ENCODE data around the gene ADAMTS17. TPM values are rescaled to one million over a fixed set of nuclear protein-coding genes. Genes with fewer than 3 reads are reported as not detected.

The ADAMTS17 gene
- total RNA-seq, 1 donor from 2014 or later: 1.5 TPM

DNA sequence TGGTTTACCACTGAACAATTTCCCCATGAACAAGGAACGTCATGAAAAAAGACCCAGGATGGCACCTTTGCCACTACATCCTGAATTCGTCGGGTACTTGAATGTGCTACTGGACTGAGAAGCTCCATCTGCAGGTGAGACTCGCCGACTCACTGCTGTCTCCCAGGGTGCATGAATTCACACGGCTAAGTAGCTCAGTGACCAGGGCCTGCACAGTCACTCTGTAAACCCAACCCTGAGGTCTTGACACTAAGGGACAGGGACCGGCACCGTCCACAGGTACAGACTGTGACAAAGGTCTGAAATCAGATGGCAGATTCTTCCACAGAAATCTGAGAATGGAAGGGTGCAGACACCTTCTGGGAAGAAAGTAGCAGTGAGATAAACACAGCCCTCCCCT lies 187.4 kb downstream of the ADAMTS17 start:
- no peak overlapping the region for H3K4me2 ChIP-seq
- Mint-ChIP-seq H3K27ac (no peak overlapping the region), H3K9me3 (peaks cover 6% of the 10 kb centered on the region)

DNA sequence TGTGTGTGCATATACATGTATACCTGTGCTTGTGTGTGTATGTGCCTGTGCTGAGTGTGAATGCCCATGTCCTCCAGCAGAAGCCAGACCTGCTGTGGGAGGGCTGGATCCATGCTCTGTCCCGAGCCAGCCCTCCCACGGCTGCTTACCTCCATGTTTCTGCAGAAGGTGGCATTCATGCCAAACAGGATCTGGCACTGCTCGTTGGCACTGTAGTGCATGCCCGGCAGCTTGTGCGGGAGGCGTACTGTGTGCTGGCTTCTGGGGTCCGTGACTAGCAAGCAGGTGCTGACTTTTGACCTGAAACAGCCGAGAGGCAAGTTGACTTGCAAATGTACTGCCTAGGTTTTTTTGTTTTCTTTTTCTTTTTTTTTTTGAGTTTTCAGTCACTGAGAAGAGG lies 189.3 kb downstream of the ADAMTS17 start:
- DNase-seq (ENCODE audit: low spot score): no peak
- no peaks in the 10 kb centered on the region for H3K79me2 ChIP-seq (ENCODE audit: low read depth)
- Mint-ChIP-seq H3K4me1 (no peaks in the 10 kb centered on the region), H3K4me3 (no peak overlapping the region), H3K36me3 (no peaks in the 10 kb centered on the region), H3K27me3 (ENCODE audit: insufficient read depth, low read depth) (peaks cover 2% of the 10 kb centered on the region), H3K27ac (no peak overlapping the region), H3K9me3 (peaks cover 17% of the 10 kb centered on the region)
- no peaks in the 10 kb centered on the region for H4K20me1 ChIP-seq (ENCODE audit: low read depth)
- H3K36me3 ChIP-seq: no peaks in the 10 kb centered on the region
- no peak overlapping the region for H2AFZ ChIP-seq (replicated peaks)
- H3K27ac ChIP-seq: no peak overlapping the region
- no peak overlapping the region for H3K4me2 ChIP-seq
- H3K27me3 ChIP-seq: no peaks in the 10 kb centered on the region
- no peaks in the 10 kb centered on the region for H3F3A ChIP-seq (ENCODE audit: low read depth)
- peaks cover 12% of the 10 kb centered on the region for H3K9me3 ChIP-seq (ENCODE audit: low read depth)
- TF ChIP-seq EZH2phosphoT487 (IDR thresholded peaks at IDR 0.05): no peak
- TF ChIP-seq EZH2 (IDR thresholded peaks at IDR 0.05): no peak
- TF ChIP-seq, protein P1, sequence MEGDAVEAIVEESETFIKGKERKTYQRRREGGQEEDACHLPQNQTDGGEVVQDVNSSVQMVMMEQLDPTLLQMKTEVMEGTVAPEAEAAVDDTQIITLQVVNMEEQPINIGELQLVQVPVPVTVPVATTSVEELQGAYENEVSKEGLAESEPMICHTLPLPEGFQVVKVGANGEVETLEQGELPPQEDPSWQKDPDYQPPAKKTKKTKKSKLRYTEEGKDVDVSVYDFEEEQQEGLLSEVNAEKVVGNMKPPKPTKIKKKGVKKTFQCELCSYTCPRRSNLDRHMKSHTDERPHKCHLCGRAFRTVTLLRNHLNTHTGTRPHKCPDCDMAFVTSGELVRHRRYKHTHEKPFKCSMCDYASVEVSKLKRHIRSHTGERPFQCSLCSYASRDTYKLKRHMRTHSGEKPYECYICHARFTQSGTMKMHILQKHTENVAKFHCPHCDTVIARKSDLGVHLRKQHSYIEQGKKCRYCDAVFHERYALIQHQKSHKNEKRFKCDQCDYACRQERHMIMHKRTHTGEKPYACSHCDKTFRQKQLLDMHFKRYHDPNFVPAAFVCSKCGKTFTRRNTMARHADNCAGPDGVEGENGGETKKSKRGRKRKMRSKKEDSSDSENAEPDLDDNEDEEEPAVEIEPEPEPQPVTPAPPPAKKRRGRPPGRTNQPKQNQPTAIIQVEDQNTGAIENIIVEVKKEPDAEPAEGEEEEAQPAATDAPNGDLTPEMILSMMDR (IDR thresholded peaks at IDR 0.05): no peak
- H3K9ac ChIP-seq: no peak overlapping the region
- no peak overlapping the region for H3K4me3 ChIP-seq
- no peaks in the 10 kb centered on the region for H3K4me1 ChIP-seq

More for the DNA sequence above, 187.4 kb downstream of the ADAMTS17 start:
- TF ChIP-seq, protein P1 (IDR thresholded peaks at IDR 0.05): no peak
- TF ChIP-seq EZH2 (IDR thresholded peaks at IDR 0.05) (no peak), EZH2phosphoT487 (IDR thresholded peaks at IDR 0.05) (no peak)
- Histone ChIP-seq H3K4me1 (peaks cover 10% of the 10 kb centered on the region), H3K79me2 (ENCODE audit: low read depth) (no peaks in the 10 kb centered on the region), H3K36me3 (no peaks in the 10 kb centered on the region), H2AFZ (replicated peaks) (no peak overlapping the region), H3K9ac (no peak overlapping the region), H4K20me1 (ENCODE audit: low read depth) (no peaks in the 10 kb centered on the region), H3K4me3 (no peak overlapping the region), H3F3A (ENCODE audit: low read depth) (no peaks in the 10 kb centered on the region), H3K27me3 (no peaks in the 10 kb centered on the region), H3K27ac (no peak overlapping the region), H3K9me3 (ENCODE audit: low read depth) (no peaks in the 10 kb centered on the region)
- Mint-ChIP-seq H3K4me3 (no peak overlapping the region), H3K36me3 (no peaks in the 10 kb centered on the region), H3K27me3 (ENCODE audit: insufficient read depth, low read depth) (no peaks in the 10 kb centered on the region), H3K4me1 (peaks cover 5% of the 10 kb centered on the region)
- DNase-seq (ENCODE audit: low spot score): no peak

DNA sequence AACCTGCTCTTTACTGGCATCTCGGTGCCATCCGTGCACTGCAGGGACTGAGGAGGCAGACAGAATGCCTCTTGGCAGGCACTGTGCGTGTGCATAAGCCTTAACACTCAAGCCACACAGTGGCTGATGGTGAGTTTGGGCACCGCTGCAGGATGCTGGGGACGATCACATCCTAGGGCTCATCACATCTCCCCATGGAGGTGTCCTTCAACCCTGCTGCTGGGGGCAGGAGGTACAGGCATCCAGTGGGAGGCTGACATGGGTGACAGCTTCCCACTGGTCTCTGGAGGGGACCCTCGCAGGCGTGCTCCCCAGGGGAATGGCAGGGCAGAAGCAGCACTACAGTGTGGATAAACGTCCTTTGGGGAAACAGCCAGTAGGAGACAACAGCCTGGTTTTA lies 190.9 kb downstream of the ADAMTS17 start:
- Histone ChIP-seq H3K9me3 (ENCODE audit: low read depth) (peaks cover 13% of the 10 kb centered on the region), H3K27ac (no peak overlapping the region), H3F3A (ENCODE audit: low read depth) (no peaks in the 10 kb centered on the region), H2AFZ (replicated peaks) (no peak overlapping the region), H3K4me3 (no peak overlapping the region), H4K20me1 (ENCODE audit: low read depth) (no peaks in the 10 kb centered on the region), H3K36me3 (no peaks in the 10 kb centered on the region), H3K4me2 (no peak overlapping the region), H3K79me2 (ENCODE audit: low read depth) (no peaks in the 10 kb centered on the region), H3K27me3 (no peaks in the 10 kb centered on the region), H3K9ac (no peak overlapping the region), H3K4me1 (no peaks in the 10 kb centered on the region)
- no peaks in the 10 kb centered on the region for H3K4me1 Mint-ChIP-seq
- no peak for DNase-seq (ENCODE audit: low spot score)
- H3K36me3 Mint-ChIP-seq: no peaks in the 10 kb centered on the region
- TF ChIP-seq, protein P1 (IDR thresholded peaks at IDR 0.05): no peak
- no peak for TF ChIP-seq EZH2 (IDR thresholded peaks at IDR 0.05)
- TF ChIP-seq EZH2phosphoT487 (IDR thresholded peaks at IDR 0.05): no peak
- no peak overlapping the region for H3K4me3 Mint-ChIP-seq
- H3K27me3 Mint-ChIP-seq (ENCODE audit: insufficient read depth, low read depth): peaks cover 2% of the 10 kb centered on the region
- no peak overlapping the region for H3K27ac Mint-ChIP-seq
- peaks cover 21% of the 10 kb centered on the region for H3K9me3 Mint-ChIP-seq

Data from neural progenitor cell (in vitro differentiated cells).